GM18519 (cell line): ENCODE results near the gene RHOC.

Experiments used
- ATAC-seq: cut with Tn5 transposase; IDR thresholded peaks from one replicate; pipeline ENCODE4 v1.9.1; 2021; ENCODE audit warnings: mild to moderate bottlenecking, moderate library complexity; ENCODE audit not compliant: unreplicated experiment, low FRiP score

RHOC gene

GRCh38 chr1:112718691-112719418, 11.9 kb upstream of the RHOC start:
- no peak for ATAC-seq

DNA sequence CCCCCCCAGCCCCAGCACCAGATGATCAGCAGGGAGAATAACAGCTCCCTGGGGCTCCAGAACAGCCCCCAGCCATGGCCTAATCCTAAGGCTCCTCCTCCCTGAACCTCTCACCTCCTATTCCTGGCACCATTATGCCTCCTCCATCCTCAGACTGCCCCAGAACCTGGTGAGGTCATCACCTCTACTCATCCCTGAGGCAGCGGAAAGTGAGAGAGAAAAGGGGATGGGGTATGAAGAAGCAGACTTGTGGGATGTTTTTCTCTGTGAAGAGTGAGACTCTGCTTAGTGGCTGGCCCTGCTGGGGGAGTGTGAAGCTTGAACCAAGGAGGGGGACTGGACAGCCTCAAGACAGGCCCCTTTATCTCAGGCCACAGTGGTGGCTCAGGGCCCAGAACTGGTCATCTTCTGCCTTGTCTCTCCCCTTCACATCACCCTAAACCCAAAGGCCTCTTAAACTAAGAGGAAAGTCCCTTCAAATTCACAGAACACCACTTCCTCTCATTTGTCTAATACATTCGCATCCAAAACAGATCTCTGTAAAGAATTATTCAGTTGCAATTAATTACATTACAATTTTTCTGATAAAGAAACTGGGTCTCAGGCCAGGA, 10.4 kb upstream of the RHOC start:
- ATAC-seq: no peak

DNA sequence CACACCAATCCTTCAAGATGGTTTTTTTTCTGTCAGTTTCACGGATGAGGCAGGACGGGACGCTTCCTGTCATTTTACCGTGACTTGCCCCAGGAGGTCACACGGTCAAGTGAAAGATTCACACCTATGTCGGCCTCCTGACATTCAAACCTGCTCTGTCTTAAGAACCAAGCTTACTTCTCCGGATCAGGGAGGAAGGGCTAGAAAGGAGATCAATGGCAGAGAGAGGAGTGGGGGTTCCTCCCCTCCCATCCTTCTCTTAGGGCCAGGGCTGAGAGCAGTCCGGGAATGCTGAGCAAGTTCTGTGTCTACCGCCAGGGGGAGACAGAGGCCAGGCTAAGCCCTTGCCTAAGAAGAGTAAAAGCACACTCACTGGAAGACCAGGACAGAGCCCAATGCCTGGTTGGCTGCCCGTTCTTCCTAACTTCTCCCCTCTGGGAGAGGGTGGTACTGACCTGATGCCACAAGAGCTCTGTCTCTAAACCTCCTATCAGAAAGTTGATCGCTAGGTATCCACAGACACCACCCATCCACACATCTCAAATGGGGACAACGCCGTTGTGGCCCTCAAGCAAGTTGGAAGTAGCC, 9.3 kb upstream of the RHOC start:
- ATAC-seq: no peak

- peak; percentile 59 for ATAC-seq
Observed at GRCh38 chr1:112715264-112716053, 8.5 kb upstream of the RHOC start, which contains the start of gene PPM1J. Gene PPM1J, minus strand, starts transcription at chr1:112715332. Its CDS starts 31 bp downstream, at chr1:112715301.

DNA sequence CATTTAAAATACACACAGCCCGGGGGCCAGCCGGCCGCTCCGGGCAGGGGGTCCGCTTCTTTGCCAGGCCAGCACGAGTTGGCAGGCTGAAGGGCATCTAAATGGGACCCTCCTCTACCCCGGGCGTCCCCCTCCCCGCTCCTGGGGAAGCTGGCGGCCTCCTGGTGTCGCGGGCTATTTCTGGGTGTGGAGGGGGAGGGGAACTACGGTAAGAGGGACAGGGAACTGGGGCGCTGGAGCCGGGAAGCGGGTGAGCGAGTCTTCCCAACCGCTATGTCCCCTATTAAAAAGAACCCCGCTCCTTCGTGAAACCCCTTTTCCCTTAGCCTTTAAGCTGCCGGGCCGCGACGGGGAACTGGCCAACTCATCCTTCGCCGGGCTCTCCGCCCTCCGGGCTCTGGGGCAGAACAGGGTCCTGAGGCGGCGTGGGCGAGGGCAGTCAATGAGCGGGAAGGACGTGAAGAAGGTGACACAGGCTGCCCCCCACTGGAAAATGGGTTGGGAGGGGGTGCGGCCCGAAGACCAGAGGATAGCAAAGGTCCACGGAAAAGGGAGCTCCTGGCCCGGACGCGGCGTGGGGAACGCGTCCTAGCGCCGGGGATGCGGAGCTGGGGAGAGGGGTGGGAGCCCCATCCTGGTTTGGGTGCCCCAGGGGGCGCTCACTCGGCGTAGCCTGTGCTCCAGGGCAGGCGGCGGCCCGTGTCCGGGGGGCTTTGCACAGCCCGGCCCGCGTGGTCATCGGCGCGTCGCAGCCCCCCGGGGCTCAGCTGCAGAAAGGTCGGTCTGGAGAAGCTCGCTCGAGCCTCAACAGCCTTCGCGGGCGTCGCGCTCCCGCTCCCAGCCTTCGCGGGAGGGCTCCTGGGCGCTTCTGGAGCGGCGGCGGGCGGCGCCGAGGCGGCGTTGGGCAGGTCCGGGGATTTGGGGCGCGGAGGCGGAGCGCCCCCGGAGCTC, 7.7 kb upstream of the RHOC start:
- ATAC-seq: no peak

DNA sequence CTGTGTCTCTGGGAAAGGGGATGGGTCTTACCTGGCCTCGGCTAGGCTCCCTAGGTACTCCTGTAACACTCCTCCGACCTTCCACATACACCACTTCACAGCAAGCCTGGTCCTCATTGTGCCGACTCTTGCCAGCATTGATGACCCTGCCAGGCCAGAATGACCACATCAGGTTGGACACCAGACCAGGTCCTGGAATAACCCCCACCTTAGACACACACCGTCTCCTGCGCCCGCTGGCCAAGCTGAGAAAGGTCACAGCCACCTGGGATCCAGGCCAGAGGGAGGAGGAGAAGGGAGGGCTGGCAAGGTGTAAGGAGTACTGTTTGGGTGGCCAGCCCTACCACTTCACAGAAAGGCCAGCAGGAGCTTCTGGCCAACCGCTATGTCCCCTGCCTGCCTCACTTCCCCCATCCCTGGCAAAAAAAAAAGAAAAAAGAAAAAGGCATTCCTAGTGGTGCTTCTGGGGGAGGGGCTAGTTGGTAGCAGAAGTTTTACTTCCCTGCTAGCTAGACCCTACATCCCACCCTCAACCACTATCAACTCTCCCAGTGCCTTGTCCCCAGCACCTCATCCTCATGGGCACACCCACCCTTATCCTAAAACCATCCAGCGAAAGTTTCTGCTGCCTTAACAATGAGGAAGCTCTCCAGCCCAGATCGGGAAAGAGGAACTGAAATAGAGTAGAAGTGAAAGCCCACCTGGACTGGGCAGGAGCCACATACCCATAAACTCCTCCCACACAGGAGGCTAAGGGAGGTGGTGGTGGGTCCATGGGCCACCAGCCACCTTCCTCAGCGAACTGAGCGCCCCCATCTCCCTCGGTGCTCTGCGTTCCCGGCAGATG, 6.8 kb upstream of the RHOC start:
- ATAC-seq: no peak

GRCh38 chr1:112712701-112713128, 5.8 kb upstream of the RHOC start:
- ATAC-seq: no peak

GRCh38 chr1:112712191-112712590, 5.3 kb upstream of the RHOC start:
- no peak for ATAC-seq

DNA sequence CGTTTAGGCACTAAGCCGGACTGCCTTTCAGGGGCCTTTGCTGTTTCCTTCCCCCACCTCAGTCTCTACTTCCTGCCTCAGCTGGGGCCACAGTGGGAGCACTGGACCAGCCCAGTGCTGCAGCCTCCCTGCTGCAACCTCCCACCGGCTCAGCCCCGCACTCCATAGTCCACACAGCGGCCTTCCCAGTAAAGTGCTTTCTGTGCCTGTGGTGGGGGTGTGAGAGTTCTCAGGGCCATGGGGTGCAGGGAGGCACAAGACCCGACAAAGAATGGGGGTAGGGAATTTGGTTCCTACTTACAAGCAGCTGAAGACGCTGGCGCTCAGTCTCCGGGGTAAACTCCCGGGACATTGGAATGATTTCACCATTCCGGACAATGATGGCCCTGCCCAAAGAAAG, 4.7 kb upstream of the RHOC start:
- ATAC-seq: no peak

DNA sequence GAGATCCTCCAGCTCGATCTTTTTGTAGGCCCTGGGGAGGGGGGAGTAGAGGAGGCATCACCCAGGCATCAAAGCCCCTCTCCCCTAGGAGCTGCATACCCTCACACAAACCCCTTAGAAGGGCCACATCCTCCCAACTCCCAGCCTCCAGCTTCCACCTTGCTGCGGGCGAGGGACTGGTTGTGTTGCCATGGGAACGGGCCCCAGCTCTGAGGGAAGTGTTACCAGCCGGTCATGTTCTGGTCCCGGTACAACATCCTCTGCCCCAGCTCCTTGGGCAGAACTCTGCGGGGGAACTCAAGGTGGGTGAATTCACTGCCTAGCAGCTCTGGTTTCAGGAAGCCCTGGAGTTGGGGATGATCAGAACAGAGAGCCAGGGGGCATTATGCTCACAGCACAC, 4.1 kb upstream of the RHOC start:
- ATAC-seq: no peak

GRCh38 chr1:112710586-112710985, 3.7 kb upstream of the RHOC start:
- no peak for ATAC-seq

GRCh38 chr1:112710159-112710558, 3.2 kb upstream of the RHOC start:
- ATAC-seq: no peak

GRCh38 chr1:112708489-112708888, 1.6 kb upstream of the RHOC start:
- ATAC-seq: no peak

DNA sequence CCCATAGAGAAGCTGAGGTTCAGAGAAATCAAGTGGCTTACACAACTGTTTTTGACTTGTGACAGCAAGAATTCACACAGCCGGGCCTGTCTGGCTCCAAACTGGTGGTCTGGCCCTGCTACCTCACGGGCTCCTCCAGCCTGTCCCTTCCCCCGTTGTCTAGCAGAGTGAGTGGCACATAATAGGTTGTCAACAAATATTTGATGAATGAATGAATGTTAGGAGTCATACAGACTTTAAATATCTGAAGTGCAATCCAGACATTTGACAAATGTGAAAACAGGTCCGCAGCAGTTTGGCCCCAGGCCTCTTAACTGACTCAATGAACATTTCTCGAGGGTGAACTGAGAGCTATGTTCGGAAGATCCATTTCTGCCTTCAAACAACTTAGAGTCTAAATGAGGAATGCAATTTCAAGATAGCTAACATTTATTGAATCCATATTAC, 1.1 kb upstream of the RHOC start:
- ATAC-seq: no peak

DNA sequence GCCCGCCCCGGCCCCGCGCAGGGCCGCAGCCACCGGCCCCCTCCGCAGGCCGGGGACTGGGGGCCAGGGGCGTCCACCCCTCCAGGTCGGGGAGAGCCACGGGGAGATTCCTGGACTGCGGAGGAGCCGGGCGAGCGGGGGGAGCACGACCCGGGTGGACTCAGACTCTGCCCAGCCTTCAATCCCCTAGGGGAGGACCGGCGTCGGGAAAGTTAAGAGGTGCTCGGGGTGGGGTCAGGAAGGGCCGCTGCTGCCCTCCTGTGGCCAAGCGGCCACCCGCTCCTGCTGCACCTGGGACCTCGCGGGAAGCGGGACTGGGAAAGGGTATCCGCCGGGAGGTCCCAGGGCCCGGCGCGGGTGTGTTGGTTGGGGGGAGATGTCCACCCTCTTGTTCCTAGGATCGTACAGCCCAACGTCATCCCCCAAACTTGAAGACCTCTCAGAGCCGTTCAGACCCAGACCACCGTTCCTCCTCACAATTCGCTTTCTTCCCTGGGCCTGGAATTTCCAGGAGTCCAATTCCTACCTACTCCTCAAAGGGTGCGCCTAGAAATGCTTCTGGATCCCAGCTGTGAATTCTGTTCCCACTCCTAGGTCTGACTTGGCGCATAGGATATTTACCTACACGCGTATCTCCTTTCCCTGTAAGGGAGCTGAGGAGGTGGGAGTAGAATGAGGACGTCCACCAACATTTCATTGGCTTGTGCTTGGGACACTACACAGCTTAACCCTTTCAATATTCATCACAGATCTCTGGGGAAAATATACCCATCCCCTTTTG, 484 bp upstream of the RHOC start:
- peak; percentile 26 for ATAC-seq

- peak; percentile 33 for ATAC-seq
Observed at GRCh38 chr1:112704934-112705627, 1.8 kb downstream of the RHOC start.

DNA sequence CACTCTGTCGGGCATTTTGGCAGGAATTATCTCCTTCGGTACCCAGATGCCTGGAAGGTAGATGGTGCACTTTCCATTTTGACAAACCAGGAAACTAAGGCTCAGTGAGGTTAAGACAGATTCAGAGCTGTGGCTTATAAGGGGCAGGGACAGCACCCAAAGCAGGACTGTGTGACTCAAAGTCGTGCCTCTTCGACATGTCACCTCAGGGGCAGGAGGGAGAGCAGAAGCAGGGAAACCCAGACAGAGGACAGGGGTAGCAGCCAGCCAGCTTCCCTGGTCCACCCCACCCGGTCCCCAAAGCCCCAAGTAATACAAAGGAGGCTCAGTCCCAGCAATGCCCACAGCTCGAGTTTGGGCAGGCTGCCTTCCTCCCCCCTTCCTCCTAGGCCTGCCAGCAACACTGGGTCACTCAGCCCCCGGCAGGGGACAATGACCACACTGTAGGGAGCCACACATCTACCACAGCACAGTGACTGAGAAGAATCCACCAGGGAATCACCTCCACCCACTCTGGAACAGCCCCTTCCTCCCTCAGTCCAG, 2.5 kb downstream of the RHOC start:
- ATAC-seq: no peak
